HG02943 (cell line): ENCODE results near the gene KDM5A.

ENCODE experiments used
- ATAC-seq: cut with Tn5 transposase; IDR thresholded peaks from one replicate; pipeline ENCODE4 v1.9.1; 2021; ENCODE audit warnings: mild to moderate bottlenecking, low read depth, moderate library complexity; ENCODE audit not compliant: unreplicated experiment

KDM5A gene

GRCh38 chr12:275812-276211 is 113.3 kb downstream of the KDM5A start:
- ATAC-seq: no peak

- ATAC-seq: no peak
These were observed 115.7 kb downstream of the KDM5A start for GRCh38 chr12:273382-273781.

DNA sequence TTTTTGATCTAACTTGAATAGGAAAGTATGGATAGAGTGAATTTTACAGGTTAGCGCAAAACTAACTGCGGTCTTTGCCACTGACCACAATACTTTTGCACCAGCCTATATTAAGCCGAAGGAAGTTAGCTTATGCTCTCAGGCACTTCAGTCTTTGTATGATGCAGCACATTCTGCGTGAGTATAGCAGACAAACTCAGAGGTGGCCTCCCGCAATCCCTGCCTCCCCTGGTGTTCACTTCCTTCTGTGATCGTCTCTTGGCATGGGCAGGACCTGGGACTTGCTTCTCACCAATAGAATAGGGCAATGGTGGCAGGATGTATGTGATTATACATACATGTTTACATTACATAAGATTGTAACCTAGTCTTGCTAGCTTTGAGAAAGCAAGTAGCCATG is 116.2 kb downstream of the KDM5A start:
- ATAC-seq: no peak

GRCh38 chr12:271161-271560 is 118.0 kb downstream of the KDM5A start:
- ATAC-seq: no peak

GRCh38 chr12:269191-269590 is 119.9 kb downstream of the KDM5A start:
- no peak for ATAC-seq

- no peak for ATAC-seq
These were observed 120.7 kb downstream of the KDM5A start for GRCh38 chr12:268483-268840.

- no peak for ATAC-seq
These were observed 121.3 kb downstream of the KDM5A start for GRCh38 chr12:267581-268482.

GRCh38 chr12:265096-265495 is 124.0 kb downstream of the KDM5A start:
- ATAC-seq: no peak

GRCh38 chr12:264269-264668 is 124.9 kb downstream of the KDM5A start:
- no peak for ATAC-seq

DNA sequence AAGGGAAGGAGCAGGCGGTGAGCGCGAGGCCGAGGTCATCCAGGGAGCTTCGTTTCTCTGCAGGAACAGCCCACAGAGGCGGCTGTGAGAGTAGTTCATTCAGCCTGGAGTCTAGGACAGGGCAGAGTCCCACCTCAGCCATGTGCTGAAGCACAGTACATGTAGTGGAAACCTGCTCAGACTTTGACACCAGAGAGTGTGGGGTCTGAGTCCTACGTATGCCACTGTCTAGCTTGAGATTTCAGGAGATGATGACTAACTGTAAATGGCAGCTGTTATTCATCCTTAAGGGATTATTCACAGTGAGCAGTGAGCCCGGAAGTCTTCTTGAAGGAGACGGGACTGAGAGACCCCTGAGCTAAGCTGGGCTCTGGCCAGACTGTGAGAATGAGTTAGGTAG is 125.5 kb downstream of the KDM5A start:
- ATAC-seq: no peak

GRCh38 chr12:262817-263216 is 126.3 kb downstream of the KDM5A start, which contains the start of gene SLC6A13:
Gene SLC6A13 (minus strand): TSS chr12:262836. CDS start chr12:260052, 2,784 bp downstream.
- no peak for ATAC-seq

DNA sequence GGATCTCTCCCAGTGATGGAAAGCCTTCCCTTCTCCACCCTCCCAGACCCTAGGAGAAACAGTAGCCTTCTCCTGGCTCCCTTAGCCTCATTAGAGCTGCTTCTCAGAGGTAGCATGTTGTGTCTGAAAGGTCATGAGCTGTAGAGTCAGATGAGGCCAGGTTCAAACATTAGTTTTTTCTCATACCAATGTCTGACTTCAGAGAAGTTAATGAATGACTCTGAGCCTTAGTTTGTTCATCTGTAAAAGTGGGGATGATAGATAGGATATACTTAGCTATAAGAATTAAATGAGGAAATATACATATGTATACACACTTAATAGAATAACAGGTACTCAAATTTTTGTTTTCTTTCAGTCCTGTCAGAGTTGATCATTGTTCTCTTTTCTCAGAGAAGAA is 127.0 kb downstream of the KDM5A start:
- no peak for ATAC-seq

- ATAC-seq: no peak
These were observed 131.4 kb downstream of the KDM5A start for GRCh38 chr12:257521-258321.

- no peak for ATAC-seq
These were observed 132.2 kb downstream of the KDM5A start for GRCh38 chr12:256958-257357.

GRCh38 chr12:256225-256624 is 132.9 kb downstream of the KDM5A start:
- ATAC-seq: no peak

- ATAC-seq: no peak
These were observed 134.2 kb downstream of the KDM5A start for GRCh38 chr12:254912-255311.

DNA sequence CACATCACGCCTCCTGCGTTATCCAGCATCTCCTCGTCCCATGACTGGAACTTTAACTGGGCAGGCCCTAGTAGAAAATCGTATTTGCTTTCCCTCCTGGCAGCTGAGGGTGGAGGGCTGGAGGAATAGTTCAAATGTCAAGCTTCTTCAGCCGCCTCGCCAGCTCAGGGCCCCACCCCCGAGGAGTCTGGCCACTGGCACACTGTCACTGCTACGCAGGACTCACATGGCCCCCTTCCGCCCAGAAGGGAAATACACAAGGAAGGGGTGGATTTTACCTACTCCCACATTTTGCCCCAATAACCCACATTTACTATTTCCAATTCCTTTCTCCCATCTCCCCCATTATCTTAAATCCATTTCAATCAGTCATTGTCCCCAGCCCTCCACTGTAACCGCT is 135.1 kb downstream of the KDM5A start:
- no peak for ATAC-seq

- ATAC-seq: no peak
These were observed 135.8 kb downstream of the KDM5A start for GRCh38 chr12:253116-253831.

GRCh38 chr12:252636-253035 is 136.5 kb downstream of the KDM5A start:
- no peak for ATAC-seq

DNA sequence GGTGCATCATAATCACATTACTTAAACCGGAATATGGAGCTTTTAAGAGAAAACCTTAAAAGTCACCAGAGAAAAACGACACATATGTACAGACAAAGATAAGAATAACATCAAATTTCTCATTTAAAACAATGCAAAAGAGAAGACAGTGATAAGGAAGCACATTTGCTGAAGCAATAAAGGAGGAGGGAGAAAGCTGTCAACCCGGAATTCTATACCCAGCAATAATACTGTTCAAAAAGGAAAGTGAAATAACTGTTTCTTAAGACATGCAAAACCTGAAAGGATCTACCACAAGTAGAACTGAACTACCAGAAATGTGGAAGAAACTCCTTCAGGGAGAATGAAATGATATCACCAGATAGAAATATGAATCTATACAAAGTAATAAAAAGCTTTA is 141.8 kb downstream of the KDM5A start:
- no peak for ATAC-seq

DNA sequence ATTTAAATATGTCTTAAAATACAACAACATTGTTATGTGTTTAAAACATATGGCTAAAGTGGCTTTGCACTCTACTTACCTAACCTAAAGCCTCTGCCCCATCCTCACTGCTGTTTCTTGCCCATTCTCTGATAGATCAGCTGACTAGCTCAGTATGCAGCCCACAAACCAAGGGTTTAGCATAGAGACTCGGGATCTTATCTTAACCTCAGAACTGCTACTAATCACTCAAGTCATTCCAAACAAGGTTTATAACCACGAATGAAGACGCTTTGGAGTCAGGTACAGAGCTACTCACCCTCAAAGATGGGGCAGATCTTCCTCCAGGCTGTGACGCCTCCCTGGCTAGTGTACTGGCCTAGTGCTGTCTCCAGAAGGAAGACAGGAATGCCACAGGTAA is 145.7 kb downstream of the KDM5A start:
- ATAC-seq: no peak
